Body of pancreas (tissue), 4 donors: Measurements from ENCODE around the gene ZNF407. TPM values are rescaled to one million over a fixed set of nuclear protein-coding genes. Genes with fewer than 3 reads are reported as not detected.

Experiments used
- ATAC-seq: fragments of 150-250 bp; one replicate; pipeline ENCODE4 v1.9.1; 2016
- DNase-seq, 4 donors: peaks; one replicate each; pipeline ENCODE4 v3.0.0-alpha.2; 2019
- H3K27ac ChIP-seq, 4 donors: fragments of 200-600 bp; sonication (generic); 1 replicate in 3 of 4; 2 replicates in 1 of 4; pipeline versions ENCODE4 v1.5.1 to v1.6.1; 2016 to 2019; ENCODE audit warnings: mild to moderate bottlenecking in 1 of 4, mixed read lengths in 1 of 4, moderate library complexity in 1 of 4
- H3K27me3 ChIP-seq, 2 donors: fragments of 200-600 bp; sonication (generic); one replicate each; pipeline ENCODE4 v1.6.0; 2016; ENCODE audit warnings: mild to moderate bottlenecking in 1 of 2
- H3K36me3 ChIP-seq, 2 donors: fragments of 200-600 bp; sonication (generic); replicated peaks in 1 of 2; 2 replicates each; pipeline ENCODE4 v1.5.1; 2016; ENCODE audit warnings: low read depth in 2 of 2; ENCODE audit not compliant: insufficient read depth in 1 of 2
- H3K4me1 ChIP-seq: fragments of 200-600 bp; sonication (generic); one replicate; pipeline ENCODE4 v1.6.0; 2016
- H3K4me3 ChIP-seq, 2 donors: fragments of 200-600 bp; sonication (generic); 1 replicate in 1 of 2; 2 replicates in 1 of 2; pipeline ENCODE4 v1.5.1; 2016 to 2019
- H3K9me3 ChIP-seq, 3 donors: fragments of 200-600 bp; sonication (generic); 1 replicate in 2 of 3; 2 replicates in 1 of 3; pipeline ENCODE4 v1.5.1; 2016
- CTCF ChIP-seq, 7 experiments: fragments of 450-650 bp in 4 of 7; fragments of 200-600 bp in 3 of 7; sonication (generic) in 3 of 7; IDR thresholded peaks; one replicate each; pipeline ENCODE4 v1.5.1; 2016 to 2019; ENCODE audit warnings: antibody characterized with exemption in 7 of 7
- POLR2A ChIP-seq, 3 donors: fragments of 450-650 bp; IDR thresholded peaks; one replicate each; pipeline ENCODE4 v1.6.1; 2016; ENCODE audit warnings: antibody characterized with exemption in 3 of 3, mild to moderate bottlenecking in 2 of 3
- WGBS, 2 donors: methylation state at CpG; one replicate each; pipeline ENCODE4 v1.1.5; 2017; 5-methylcytosine and 5-hydroxymethylcytosine counted together
- intact Hi-C: fragments of 100-400 bp; cut with DNase I; formaldehyde crosslinking; loops from one replicate; pipeline ENCODE4 v1.15.1; 2023
- total RNA-seq, 2 donors: library from RNA; depleted of rRNA; stranded (reverse); fragments of >200 nt; gene quantifications; one replicate each; pipeline ENCODE4 v1.1.0, GENCODE V29; 2016

Gene ZNF407
- total RNA-seq, 2 donors from 2014 or later = 14.3 to 19.1 TPM

DNA sequence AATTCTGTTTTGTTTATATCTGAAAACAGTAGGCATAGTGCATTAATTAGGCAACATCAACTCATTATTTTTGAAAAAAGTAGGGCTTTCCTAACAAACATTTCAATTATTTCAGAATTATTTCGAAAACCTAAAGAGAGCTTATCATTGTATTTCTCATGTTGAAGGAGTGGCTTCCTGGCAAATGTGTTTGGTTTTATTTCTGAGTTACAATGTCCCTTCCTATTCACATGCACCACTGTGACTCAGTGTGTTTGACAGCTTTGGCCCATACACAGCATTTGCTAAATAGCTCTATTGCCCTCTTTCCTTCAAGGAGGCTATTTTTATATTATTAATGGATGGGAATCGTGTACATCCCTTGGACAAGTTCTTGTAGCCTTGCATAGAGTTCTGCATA lies 405.4 kb downstream of the ZNF407 start:
- no peak overlapping the region for H3K27ac ChIP-seq
- H3K9me3 ChIP-seq = no peaks in the 10 kb centered on the region
- TF ChIP-seq POLR2A (IDR thresholded peaks at IDR 0.05) = no peak
- no peak for TF ChIP-seq CTCF (IDR thresholded peaks at IDR 0.05)
- no peaks in the 10 kb centered on the region for H3K36me3 ChIP-seq
- WGBS, 2 donors = 86 to 89% methylated on average over 2 of the region's 2 CpGs
- no peaks in the 10 kb centered on the region for H3K4me1 ChIP-seq
- ATAC-seq (no peak), DNase-seq (no peak)
- H3K27me3 ChIP-seq = no peaks in the 10 kb centered on the region
- intact Hi-C loops = no loop called here
- H3K4me3 ChIP-seq = no peak overlapping the region

DNA sequence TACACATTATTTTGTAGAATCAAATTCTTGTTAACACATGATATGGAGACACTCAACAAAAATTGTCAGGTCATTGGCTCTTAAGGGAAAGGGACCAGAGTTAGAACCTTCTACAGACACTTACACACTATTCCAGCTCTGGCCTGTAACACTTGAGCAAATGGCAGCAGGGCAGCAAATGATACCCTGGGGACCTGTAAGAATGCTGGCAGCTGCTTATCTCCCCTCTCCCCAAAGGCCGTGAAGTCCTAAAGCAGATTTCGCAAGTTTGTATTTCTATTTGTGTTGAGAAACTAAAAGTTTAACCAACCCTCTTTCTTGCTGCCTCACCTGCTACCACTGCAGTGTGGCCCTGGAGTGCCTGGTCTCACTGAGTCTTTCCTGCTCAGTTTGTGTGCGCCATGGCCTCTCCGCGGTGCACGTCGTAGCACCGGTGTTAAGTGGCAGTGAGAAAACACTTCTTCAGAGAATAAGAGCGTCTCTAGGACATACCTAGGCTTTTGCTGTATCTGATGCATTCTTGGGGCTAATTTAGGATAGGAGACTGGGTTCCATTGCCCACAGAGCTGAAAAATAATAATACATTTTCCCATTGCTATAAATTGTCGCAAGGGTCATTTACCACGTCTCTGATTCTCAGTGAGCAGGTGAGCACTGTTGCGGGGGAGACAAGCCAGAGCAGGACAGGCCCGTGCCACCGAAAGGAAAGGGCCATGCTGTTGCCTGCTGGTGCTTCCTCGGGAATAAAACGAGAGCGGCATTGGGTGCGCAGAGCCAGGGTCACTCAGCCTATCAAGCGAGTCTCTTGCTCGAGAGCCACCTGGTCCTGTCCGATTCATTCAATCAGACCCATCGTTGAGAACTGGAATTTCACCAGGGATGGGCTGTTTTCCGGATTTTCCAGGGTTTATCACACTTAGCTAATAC lies 406.4 kb downstream of the ZNF407 start:
- DNase-seq = no peak
- intact Hi-C loops = no loop called here
- H3K9me3 ChIP-seq = no peaks in the 10 kb centered on the region
- no peak for TF ChIP-seq CTCF (IDR thresholded peaks at IDR 0.05)
- TF ChIP-seq POLR2A (IDR thresholded peaks at IDR 0.05) = no peak
- no peaks in the 10 kb centered on the region for H3K27me3 ChIP-seq
- whole genome bisulfite sequencing, 2 donors = 90% methylated on average over 19 to 23 of the region's 23 CpGs
- H3K4me3 ChIP-seq = no peak overlapping the region
- H3K4me1 ChIP-seq = no peaks in the 10 kb centered on the region
- H3K27ac ChIP-seq = no peak overlapping the region
- no peak for ATAC-seq
- no peaks in the 10 kb centered on the region for H3K36me3 ChIP-seq

GRCh38 chr18:75005626-75006025 lies 408.0 kb downstream of the ZNF407 start:
- 81 to 82% methylated on average over 8 of the region's 8 CpGs for WGBS, 2 donors
- DNase-seq = no peak

GRCh38 chr18:75008186-75008585 lies 410.5 kb downstream of the ZNF407 start:
- H3K9me3 ChIP-seq = no peaks in the 10 kb centered on the region
- no peaks in the 10 kb centered on the region for H3K27me3 ChIP-seq
- DNase-seq (no peak), ATAC-seq (no peak)
- intact Hi-C loops = no loop called here
- no peaks in the 10 kb centered on the region for H3K4me1 ChIP-seq
- TF ChIP-seq CTCF (IDR thresholded peaks at IDR 0.05) = no peak
- TF ChIP-seq POLR2A (IDR thresholded peaks at IDR 0.05) = no peak
- H3K27ac ChIP-seq = no peak overlapping the region
- WGBS, 2 donors = 84 to 86% methylated on average over 5 of the region's 5 CpGs
- no peaks in the 10 kb centered on the region for H3K36me3 ChIP-seq
- no peak overlapping the region for H3K4me3 ChIP-seq

More at GRCh38 chr18:75005626-75006025, 408.0 kb downstream of the ZNF407 start:
- no peak overlapping the region for H3K4me3 ChIP-seq
- TF ChIP-seq POLR2A (IDR thresholded peaks at IDR 0.05) = no peak
- TF ChIP-seq CTCF (IDR thresholded peaks at IDR 0.05) = no peak
- no peak overlapping the region for H3K27ac ChIP-seq
- no peaks in the 10 kb centered on the region for H3K4me1 ChIP-seq
- intact Hi-C loops = no loop called here
- ATAC-seq = no peak
- no peaks in the 10 kb centered on the region for H3K27me3 ChIP-seq
- H3K9me3 ChIP-seq = no peaks in the 10 kb centered on the region
- H3K36me3 ChIP-seq = no peaks in the 10 kb centered on the region

- no peak for ATAC-seq
- 42 to 45% methylated on average over 2 of the region's 2 CpGs for WGBS, 2 donors
- no peaks in the 10 kb centered on the region for H3K36me3 ChIP-seq
These were observed 411.6 kb downstream of the ZNF407 start for GRCh38 chr18:75009296-75009695.

More at GRCh38 chr18:75009296-75009695, 411.6 kb downstream of the ZNF407 start:
- DNase-seq = no peak
- intact Hi-C loops = no loop called here
- Histone ChIP-seq H3K4me1 (no peaks in the 10 kb centered on the region), H3K27ac (no peak overlapping the region), H3K4me3 (no peak overlapping the region), H3K9me3 (no peaks in the 10 kb centered on the region), H3K27me3 (no peaks in the 10 kb centered on the region)
- TF ChIP-seq CTCF (IDR thresholded peaks at IDR 0.05) = no peak
- TF ChIP-seq POLR2A (IDR thresholded peaks at IDR 0.05) = no peak
